Measurements from ENCODE around the gene CTRL. TPM values are rescaled to one million over a fixed set of nuclear protein-coding genes. Genes with fewer than 3 reads are reported as not detected.

The CTRL gene
- total RNA-seq, 2 experiments from 2014 or later: 3.8 to 3.9 TPM

DNA sequence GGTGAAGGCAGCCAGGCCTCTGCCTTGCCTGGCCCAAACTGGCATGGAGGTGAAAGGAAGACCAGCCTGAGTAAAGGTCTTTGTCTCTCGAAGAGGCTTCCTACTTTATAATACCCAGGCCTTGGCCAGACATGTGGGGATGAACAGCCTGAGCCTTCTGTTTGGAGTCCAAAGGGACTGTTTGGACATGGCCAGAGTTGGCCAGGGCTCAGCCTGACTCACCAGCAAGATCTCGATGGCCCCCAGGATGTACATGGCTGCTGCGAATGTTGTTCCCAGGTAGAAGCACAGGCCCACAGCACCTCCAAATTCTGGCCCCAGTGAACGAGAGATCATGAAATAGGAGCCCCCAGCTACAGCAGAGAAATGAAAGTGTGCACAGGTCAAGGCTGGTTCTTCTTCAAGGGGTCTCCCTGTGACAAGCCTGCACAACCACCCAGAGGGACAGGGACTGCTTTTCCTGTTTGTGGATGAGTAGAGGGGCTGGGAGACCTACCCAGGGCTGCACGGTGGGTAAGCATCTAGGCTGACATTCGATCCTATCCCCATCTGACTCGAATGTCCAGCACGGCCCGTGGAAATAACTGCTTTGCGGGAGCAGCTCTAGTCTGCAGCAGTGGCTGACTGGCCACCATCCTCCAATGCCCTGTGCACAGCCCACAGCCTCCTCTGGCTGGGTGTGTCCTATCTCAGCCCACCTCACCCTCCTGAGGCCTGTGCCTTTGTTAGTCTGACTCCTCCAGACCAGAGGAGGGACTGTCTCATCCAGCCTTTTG, 22.9 kb upstream of the CTRL start:
- ChIA-PET CTCF (no interaction called here), POLR2A (interaction anchor here (1.0 kb wide), 1 partner anchor 19 kb away, joined by 6 read pairs; no protein-coding TSS in a partner anchor)
- H3K36me3 Mint-ChIP-seq (ENCODE audit: low read depth): peaks cover 26% of the 10 kb centered on the region

GRCh38 chr16:67953641-67954375, 22.1 kb upstream of the CTRL start:
- ATAC-seq: no peak
- POLR2A ChIA-PET: interaction anchor here (0.6 to 1.1 kb wide), 4 partner anchors 12 to 213 kb away, joined by 3 to 6 read pairs (median 4); no protein-coding TSS in a partner anchor
- H3K27ac Mint-ChIP-seq: no peak overlapping the region
- no peaks in the 10 kb centered on the region for H3K27me3 Mint-ChIP-seq
- TF ChIP-seq, protein P1, sequence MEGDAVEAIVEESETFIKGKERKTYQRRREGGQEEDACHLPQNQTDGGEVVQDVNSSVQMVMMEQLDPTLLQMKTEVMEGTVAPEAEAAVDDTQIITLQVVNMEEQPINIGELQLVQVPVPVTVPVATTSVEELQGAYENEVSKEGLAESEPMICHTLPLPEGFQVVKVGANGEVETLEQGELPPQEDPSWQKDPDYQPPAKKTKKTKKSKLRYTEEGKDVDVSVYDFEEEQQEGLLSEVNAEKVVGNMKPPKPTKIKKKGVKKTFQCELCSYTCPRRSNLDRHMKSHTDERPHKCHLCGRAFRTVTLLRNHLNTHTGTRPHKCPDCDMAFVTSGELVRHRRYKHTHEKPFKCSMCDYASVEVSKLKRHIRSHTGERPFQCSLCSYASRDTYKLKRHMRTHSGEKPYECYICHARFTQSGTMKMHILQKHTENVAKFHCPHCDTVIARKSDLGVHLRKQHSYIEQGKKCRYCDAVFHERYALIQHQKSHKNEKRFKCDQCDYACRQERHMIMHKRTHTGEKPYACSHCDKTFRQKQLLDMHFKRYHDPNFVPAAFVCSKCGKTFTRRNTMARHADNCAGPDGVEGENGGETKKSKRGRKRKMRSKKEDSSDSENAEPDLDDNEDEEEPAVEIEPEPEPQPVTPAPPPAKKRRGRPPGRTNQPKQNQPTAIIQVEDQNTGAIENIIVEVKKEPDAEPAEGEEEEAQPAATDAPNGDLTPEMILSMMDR (IDR thresholded peaks at IDR 0.05): no peak
- H3K4me1 Mint-ChIP-seq (ENCODE audit: low read depth): no peaks in the 10 kb centered on the region
- no peaks in the 10 kb centered on the region for H3K9me3 Mint-ChIP-seq
- H3K4me3 Mint-ChIP-seq: no peak overlapping the region
- intact Hi-C loops (cut with micrococcal nuclease): no loop called here
- CTCF ChIA-PET: interaction anchor here (1.5 to 1.7 kb wide), 2 partner anchors 12 to 87 kb away, joined by 4 to 6 read pairs; no protein-coding TSS in a partner anchor
- DNase-seq: no peak
- H3K36me3 Mint-ChIP-seq (ENCODE audit: low read depth): peaks cover 24% of the 10 kb centered on the region

More for the DNA sequence above, 22.9 kb upstream of the CTRL start:
- H3K4me3 Mint-ChIP-seq: no peak overlapping the region
- no peaks in the 10 kb centered on the region for H3K9me3 Mint-ChIP-seq
- no peaks in the 10 kb centered on the region for H3K27me3 Mint-ChIP-seq
- intact Hi-C loops (cut with micrococcal nuclease): no loop called here
- TF ChIP-seq, protein P1 (IDR thresholded peaks at IDR 0.05): no peak
- H3K27ac Mint-ChIP-seq: no peak overlapping the region
- no peak for DNase-seq
- no peaks in the 10 kb centered on the region for H3K4me1 Mint-ChIP-seq (ENCODE audit: low read depth)
- no peak for ATAC-seq

GRCh38 chr16:67951485-67951884, 19.8 kb upstream of the CTRL start:
- no peak overlapping the region for H3K4me3 Mint-ChIP-seq
- ChIA-PET CTCF (interaction anchor here (0.5 to 2.7 kb wide), 2 partner anchors 10 to 182 kb away, joined by 3 to 18 read pairs; no protein-coding TSS in a partner anchor), POLR2A (interaction anchor here (0.5 to 1.8 kb wide), 3 partner anchors 11 to 377 kb away, joined by 3 to 4 read pairs (median 3); no protein-coding TSS in a partner anchor)
- no peak for DNase-seq
- peaks cover 12% of the 10 kb centered on the region for H3K36me3 Mint-ChIP-seq (ENCODE audit: low read depth)
- H3K4me1 Mint-ChIP-seq (ENCODE audit: low read depth): no peaks in the 10 kb centered on the region
- no peaks in the 10 kb centered on the region for H3K27me3 Mint-ChIP-seq
- TF ChIP-seq, protein P1 (IDR thresholded peaks at IDR 0.05): no peak
- no peak overlapping the region for H3K27ac Mint-ChIP-seq
- H3K9me3 Mint-ChIP-seq: no peaks in the 10 kb centered on the region
- ATAC-seq: no peak
- intact Hi-C loops (cut with micrococcal nuclease): no loop called here

DNA sequence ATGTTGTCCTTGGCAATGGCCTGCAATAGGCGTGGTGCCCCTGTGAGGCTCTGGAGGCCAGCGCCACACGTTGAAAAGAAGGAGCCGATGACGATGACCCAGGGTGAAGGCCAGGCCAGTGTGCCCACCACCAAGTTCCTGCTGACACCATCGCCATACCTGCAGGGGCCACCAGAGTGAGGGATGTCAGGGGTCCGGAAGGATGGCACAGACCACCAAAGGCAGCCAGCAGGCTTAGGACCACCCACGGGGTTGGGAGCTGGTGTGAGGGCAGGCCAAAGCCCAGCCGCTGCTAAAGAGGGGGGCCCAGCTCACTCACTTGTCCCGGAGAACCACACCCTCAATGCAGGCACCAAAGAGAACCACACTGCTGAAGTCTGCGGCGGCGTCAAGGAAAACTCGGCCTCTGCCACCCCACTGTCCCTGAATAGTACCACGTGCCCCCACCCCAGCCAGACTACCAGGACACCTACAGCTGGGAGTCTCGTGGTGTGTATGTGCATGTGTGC, 18.7 kb upstream of the CTRL start:
- no peak overlapping the region for H3K4me3 Mint-ChIP-seq
- H3K4me1 Mint-ChIP-seq (ENCODE audit: low read depth): no peaks in the 10 kb centered on the region
- H3K27me3 Mint-ChIP-seq: no peaks in the 10 kb centered on the region
- ChIA-PET CTCF (interaction anchor here (2.7 kb wide), 1 partner anchor 9 kb away, joined by 18 read pairs; no protein-coding TSS in a partner anchor), POLR2A (interaction anchor here (1.0 to 1.8 kb wide), 2 partner anchors 10 to 11 kb away, joined by 3 to 4 read pairs; no protein-coding TSS in a partner anchor)
- TF ChIP-seq, protein P1 (IDR thresholded peaks at IDR 0.05): no peak
- DNase-seq (no peak), ATAC-seq (no peak)
- intact Hi-C loops (cut with micrococcal nuclease): no loop called here
- no peaks in the 10 kb centered on the region for H3K9me3 Mint-ChIP-seq
- H3K27ac Mint-ChIP-seq: no peak overlapping the region
- peaks cover 17% of the 10 kb centered on the region for H3K36me3 Mint-ChIP-seq (ENCODE audit: low read depth)
